HCT116 (cell line): Measurements from ENCODE around the gene MYF5.

Experiments used
- CTCF ChIP-seq, 3 experiments: fragments of 200-600 bp in 1 of 3; sonication (generic) in 1 of 3; IDR thresholded peaks in 2 of 3; conservative IDR thresholded peaks in 1 of 3; 2 replicates each; pipeline ENCODE4 v1.5.1; 2012 to 2017; ENCODE audit warnings: low read depth in 2 of 3, low read length in 2 of 3, antibody characterized with exemption in 1 of 3, borderline replicate concordance in 1 of 3, control low read depth in 1 of 3, mild to moderate bottlenecking in 1 of 3, mixed read lengths in 1 of 3, mixed run types in 1 of 3, moderate library complexity in 1 of 3; ENCODE audit not compliant: insufficient read depth in 1 of 3
- EZH2 ChIP-seq: fragments of 200-600 bp; sonication (generic); IDR thresholded peaks from 2 replicates; pipeline ENCODE4 v1.6.1; 2017; ENCODE audit warnings: antibody characterized with exemption, mixed run types
- JUND ChIP-seq: IDR thresholded peaks from 2 replicates; pipeline ENCODE4 v1.6.1; 2012
- POLR2AphosphoS5 ChIP-seq: IDR thresholded peaks from 2 replicates; pipeline ENCODE4 v1.6.1; 2011; ENCODE audit warnings: mild to moderate bottlenecking, low read depth, low read length, moderate library complexity
- REST ChIP-seq: IDR thresholded peaks from 2 replicates; pipeline ENCODE4 v1.6.1; 2012; ENCODE audit warnings: low read depth
- SP1 ChIP-seq: IDR thresholded peaks from 2 replicates; pipeline ENCODE4 v1.6.1; 2012; ENCODE audit warnings: low read depth
- SRF ChIP-seq: IDR thresholded peaks from 2 replicates; pipeline ENCODE4 v1.6.1; 2012; ENCODE audit warnings: low read depth

- TF ChIP-seq CTCF (IDR thresholded peaks at IDR 0.05 in 2 of 3, conservative IDR thresholded peaks at IDR 0.05 in 1 of 3; ENCODE audit: borderline replicate concordance in 1 of 3, insufficient read depth in 1 of 3, low read depth in 2 of 3, low read length in 2 of 3) (no peak), POLR2AphosphoS5 (no peak), EZH2 (no peak), SRF (no peak), JUND (no peak), SP1 (no peak), REST (no peak)
Observed at GRCh38 chr12:80717856-80718255, 1.1 kb downstream of the MYF5 start.
